H9 (cell line): ENCODE results near the gene CAT. TPM values are rescaled to one million over a fixed set of nuclear protein-coding genes. Genes with fewer than 3 reads are reported as not detected.

ENCODE experiments used
- DNase-seq: peaks from one replicate; pipeline ENCODE4 v3.0.0-alpha.2; 2017
- H2AFZ ChIP-seq: one replicate; pipeline ENCODE4 v1.6.1; 2013; ENCODE audit warnings: mild to moderate bottlenecking, low read length, control low read depth, moderate library complexity
- H2AK5ac ChIP-seq: 2 replicates; pipeline ENCODE4 v1.6.1; 2013; ENCODE audit warnings: low read length, control low read depth, mixed read lengths; ENCODE audit not compliant: insufficient read length
- H2BK120ac ChIP-seq: one replicate; pipeline ENCODE4 v1.6.1; 2013; ENCODE audit warnings: low read depth, mild to moderate bottlenecking, low read length, control low read depth, inconsistent platforms; ENCODE audit not compliant: poor library complexity, severe bottlenecking
- H2BK12ac ChIP-seq: 2 replicates; pipeline ENCODE4 v1.6.1; 2013; ENCODE audit warnings: low read length, control low read depth, mixed read lengths, low read depth; ENCODE audit not compliant: insufficient read length
- H2BK15ac ChIP-seq: 2 replicates; pipeline ENCODE4 v1.6.1; 2013; ENCODE audit warnings: low read depth, low read length, control low read depth
- H2BK20ac ChIP-seq: one replicate; pipeline ENCODE4 v1.6.1; 2013; ENCODE audit warnings: low read depth, mild to moderate bottlenecking, low read length, control low read depth, inconsistent platforms; ENCODE audit not compliant: poor library complexity, severe bottlenecking
- H2BK5ac ChIP-seq: 2 replicates; pipeline ENCODE4 v1.6.1; 2013; ENCODE audit warnings: low read length, control low read depth, mixed read lengths; ENCODE audit not compliant: insufficient read length
- H3K14ac ChIP-seq: 2 replicates; pipeline ENCODE4 v1.6.1; 2013; ENCODE audit warnings: low read length, control low read depth; ENCODE audit not compliant: insufficient read depth
- H3K18ac ChIP-seq: 2 replicates; pipeline ENCODE4 v1.6.1; 2013; ENCODE audit warnings: low read depth, mild to moderate bottlenecking, mixed read lengths, low read length, control low read depth; ENCODE audit not compliant: insufficient read length
- H3K23ac ChIP-seq: 2 replicates; pipeline ENCODE4 v1.6.1; 2013; ENCODE audit warnings: low read length, control low read depth, mixed read lengths, low read depth; ENCODE audit not compliant: insufficient read length
- H3K23me2 ChIP-seq: 2 replicates; pipeline ENCODE4 v1.6.1; 2013; ENCODE audit warnings: low read depth, mild to moderate bottlenecking, mixed read lengths, low read length, control low read depth; ENCODE audit not compliant: insufficient read length, poor library complexity, severe bottlenecking
- H3K27ac ChIP-seq: 2 replicates; pipeline ENCODE4 v1.5.1; 2013; ENCODE audit warnings: low read length, control low read depth, mixed read lengths, low read depth; ENCODE audit not compliant: insufficient read length
- H3K27me3 ChIP-seq: 2 replicates; pipeline ENCODE4 v1.6.1; 2013; ENCODE audit warnings: low read length, control low read depth, inconsistent platforms; ENCODE audit not compliant: insufficient read depth
- H3K4ac ChIP-seq: 2 replicates; pipeline ENCODE4 v1.6.1; 2013; ENCODE audit warnings: low read depth, mild to moderate bottlenecking, control low read depth, inconsistent platforms, low read length, moderate library complexity
- H3K4me1 ChIP-seq: 2 replicates; pipeline ENCODE4 v1.6.1; 2013; ENCODE audit warnings: low read length, control low read depth, inconsistent platforms; ENCODE audit not compliant: insufficient read depth
- H3K4me2 ChIP-seq: 2 replicates; pipeline ENCODE4 v1.6.1; 2013; ENCODE audit warnings: low read length, control low read depth, mixed read lengths; ENCODE audit not compliant: insufficient read length, insufficient read depth
- H3K56ac ChIP-seq: 2 replicates; pipeline ENCODE4 v1.6.1; 2013; ENCODE audit warnings: low read depth, mild to moderate bottlenecking, mixed read lengths, low read length, control low read depth; ENCODE audit not compliant: insufficient read length
- H3K79me1 ChIP-seq: 2 replicates; pipeline ENCODE4 v1.6.1; 2013; ENCODE audit warnings: low read depth, mild to moderate bottlenecking, moderate library complexity, low read length, control low read depth, inconsistent platforms; ENCODE audit not compliant: insufficient read depth, poor library complexity, severe bottlenecking
- H3K79me2 ChIP-seq: 2 replicates; pipeline ENCODE4 v1.6.1; 2013; ENCODE audit warnings: low read length, control low read depth, inconsistent platforms; ENCODE audit not compliant: insufficient read depth
- H3K9ac ChIP-seq: 2 replicates; pipeline ENCODE4 v1.6.1; 2013; ENCODE audit warnings: low read length, control low read depth, mixed read lengths; ENCODE audit not compliant: insufficient read length; ENCODE audit errors: extremely low read depth
- H3K9me3 ChIP-seq: one replicate; pipeline ENCODE4 v1.6.1; 2013; ENCODE audit warnings: low read depth, low read length, inconsistent platforms; ENCODE audit not compliant: control insufficient read depth
- H3T11ph ChIP-seq: one replicate; pipeline ENCODE4 v1.6.1; 2013; ENCODE audit warnings: mild to moderate bottlenecking, low read length, control low read depth, inconsistent platforms
- H4K20me1 ChIP-seq: one replicate; pipeline ENCODE4 v1.6.1; 2013; ENCODE audit not compliant: control insufficient read depth, insufficient read length, insufficient read depth
- H4K5ac ChIP-seq: 2 replicates; pipeline ENCODE4 v1.6.1; 2013; ENCODE audit warnings: low read depth, mild to moderate bottlenecking, mixed read lengths, low read length, control low read depth; ENCODE audit not compliant: insufficient read length
- H4K8ac ChIP-seq: replicated peaks from 2 replicates; pipeline ENCODE4 v1.6.1; 2013; ENCODE audit warnings: low read length, control low read depth, mixed read lengths, low read depth; ENCODE audit not compliant: insufficient read length
- H4K91ac ChIP-seq: 2 replicates; pipeline ENCODE4 v1.6.1; 2013; ENCODE audit warnings: low read depth, mild to moderate bottlenecking, moderate library complexity, mixed read lengths, low read length, control low read depth; ENCODE audit not compliant: insufficient read length
- H3K27ac Mint-ChIP-seq, 3 experiments: 2 replicates in 2 of 3; 3 replicates in 1 of 3; pipeline ENCODE4 v1.8.0; 2020 to 2021; ENCODE audit warnings: mixed read lengths in 3 of 3, mild to moderate bottlenecking in 1 of 3, moderate library complexity in 1 of 3
- H3K27me3 Mint-ChIP-seq: 2 replicates; pipeline ENCODE4 v1.8.0; 2021; ENCODE audit warnings: low read depth, mild to moderate bottlenecking, moderate library complexity, mixed read lengths
- H3K36me3 Mint-ChIP-seq, 3 experiments: 2 replicates in 2 of 3; 3 replicates in 1 of 3; pipeline ENCODE4 v1.8.0; 2020 to 2021; ENCODE audit warnings: low read depth in 3 of 3, mixed read lengths in 3 of 3; ENCODE audit not compliant: insufficient read depth in 1 of 3
- H3K4me1 Mint-ChIP-seq, 2 experiments: 2 replicates each; pipeline ENCODE4 v1.8.0; 2020; ENCODE audit warnings: mixed read lengths in 2 of 2
- H3K4me3 Mint-ChIP-seq, 2 experiments: 2 replicates in 1 of 2; 3 replicates in 1 of 2; pipeline ENCODE4 v1.8.0; 2020 to 2021; ENCODE audit warnings: mild to moderate bottlenecking in 2 of 2, mixed read lengths in 2 of 2, moderate library complexity in 1 of 2
- H3K9me3 Mint-ChIP-seq, 2 experiments: 2 replicates in 1 of 2; 3 replicates in 1 of 2; pipeline ENCODE4 v1.8.0; 2020; ENCODE audit warnings: mild to moderate bottlenecking in 2 of 2, mixed read lengths in 2 of 2, moderate library complexity in 1 of 2
- CTCF ChIP-seq: fragments of 200-600 bp; sonication (generic); conservative IDR thresholded peaks from 3 replicates; pipeline ENCODE4 v1.8.0; 2021; ENCODE audit warnings: antibody characterized with exemption, mild to moderate bottlenecking
- WGBS: extraction: QIAGEN DNeasy Blood & Tissue Kit; methylation state at CpG from one replicate; pipeline ENCODE4 v1.1.7; 2013; ENCODE audit warnings: missing lambda C conversion rate, low lambda C conversion rate, mixed read lengths; ENCODE audit not compliant: insufficient read length; ENCODE audit errors: extremely low coverage; 5-methylcytosine and 5-hydroxymethylcytosine counted together
- total RNA-seq: library from RNA; stranded (reverse); gene quantifications from 2 replicates; pipeline ENCODE4 v1.2.1, GENCODE V29; 2021

CAT gene
- total RNA-seq, 1 experiment from 2014 or later: 9.9 TPM

DNA sequence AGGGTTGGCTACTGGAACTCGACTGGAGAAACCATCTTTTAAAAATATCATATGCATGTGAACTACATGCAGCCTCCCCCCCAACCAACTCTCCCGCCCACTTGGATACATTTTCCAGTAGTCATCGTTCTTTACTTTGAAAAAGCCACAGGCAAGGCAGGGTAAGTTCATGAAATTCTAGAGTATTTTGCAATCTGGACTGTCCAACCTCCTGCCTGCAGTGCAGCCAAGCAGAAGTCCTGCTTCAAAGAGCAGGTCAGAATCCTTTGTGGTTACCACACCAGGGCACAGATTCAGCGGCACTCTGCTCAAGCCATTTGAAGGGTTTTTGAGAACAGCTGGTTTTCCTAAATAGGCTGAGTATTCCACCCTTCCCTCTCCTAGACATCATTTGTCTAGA, 62.8 kb downstream of the CAT start:
- DNase-seq: no peak
- no CpG with 5 or more reads among the region's 4 CpGs for WGBS
- H3K4me2 ChIP-seq: no peak overlapping the region
- Mint-ChIP-seq H3K27me3 (no peaks in the 10 kb centered on the region; the same call in 1 of the 2 replicates), H3K27ac (no peak overlapping the region), H3K9me3 (no peaks in the 10 kb centered on the region), H3K4me1 (peaks cover under 1 to 3% of the 10 kb centered on the region in 2 experiments; a peak in 1 of 4 replicates), H3K36me3 (no peaks in the 10 kb centered on the region), H3K4me3 (no peak overlapping the region)
- no peak overlapping the region for H2BK5ac ChIP-seq
- H3K23me2 ChIP-seq: no peaks in the 10 kb centered on the region
- no peaks in the 10 kb centered on the region for H3K79me2 ChIP-seq
- H3K79me1 ChIP-seq: no peaks in the 10 kb centered on the region
- H3K18ac ChIP-seq: no peak overlapping the region
- H3K23ac ChIP-seq: no peak overlapping the region
- H4K5ac ChIP-seq: no peak overlapping the region
- H2BK12ac ChIP-seq: no peak overlapping the region
- H2BK120ac ChIP-seq: no peak overlapping the region
- H3K27ac ChIP-seq: no peak overlapping the region
- no peak for TF ChIP-seq CTCF
- H3T11ph ChIP-seq: no peak overlapping the region
- no peak overlapping the region for H4K91ac ChIP-seq
- H2BK20ac ChIP-seq: no peak overlapping the region
- H3K56ac ChIP-seq: no peak overlapping the region
- H3K9me3 ChIP-seq: no peaks in the 10 kb centered on the region
- H3K9ac ChIP-seq: no peak overlapping the region
- no peaks in the 10 kb centered on the region for H4K20me1 ChIP-seq
- no peaks in the 10 kb centered on the region for H3K4me1 ChIP-seq
- H3K14ac ChIP-seq: no peak overlapping the region
- H2AFZ ChIP-seq: no peak overlapping the region
- no peak overlapping the region for H3K4ac ChIP-seq
- no peak overlapping the region for H2AK5ac ChIP-seq
- no peaks in the 10 kb centered on the region for H3K27me3 ChIP-seq
- no peak overlapping the region for H4K8ac ChIP-seq
- H2BK15ac ChIP-seq: no peak overlapping the region
